ENCODE results near the gene P2RY8.

P2RY8 gene

DNA sequence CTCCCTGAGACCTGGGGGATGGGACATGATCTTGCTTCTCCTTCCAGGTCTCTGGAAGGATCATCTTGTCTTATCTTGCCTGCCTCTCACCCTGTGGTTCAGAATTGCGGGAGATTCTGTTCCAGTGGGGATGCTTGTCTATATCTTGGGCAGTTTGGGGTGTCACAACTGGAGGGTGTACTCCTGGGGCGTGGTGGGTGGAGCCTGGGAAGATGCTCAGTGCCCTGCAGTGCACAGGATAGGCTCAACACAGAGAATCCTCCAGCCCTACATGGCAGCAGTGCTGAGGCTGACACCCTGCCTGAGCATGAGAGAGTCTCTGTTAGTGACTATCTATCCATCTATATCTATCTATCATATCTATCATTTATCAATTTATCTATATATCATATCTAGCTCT lies 7.7 kb downstream of the P2RY8 start:
- no peak overlapping the region for H3K4me3 ChIP-seq (ENCODE audit: low read length)
- no peak for DNase-seq (ENCODE audit: low read depth)
- TF ChIP-seq, protein P1, sequence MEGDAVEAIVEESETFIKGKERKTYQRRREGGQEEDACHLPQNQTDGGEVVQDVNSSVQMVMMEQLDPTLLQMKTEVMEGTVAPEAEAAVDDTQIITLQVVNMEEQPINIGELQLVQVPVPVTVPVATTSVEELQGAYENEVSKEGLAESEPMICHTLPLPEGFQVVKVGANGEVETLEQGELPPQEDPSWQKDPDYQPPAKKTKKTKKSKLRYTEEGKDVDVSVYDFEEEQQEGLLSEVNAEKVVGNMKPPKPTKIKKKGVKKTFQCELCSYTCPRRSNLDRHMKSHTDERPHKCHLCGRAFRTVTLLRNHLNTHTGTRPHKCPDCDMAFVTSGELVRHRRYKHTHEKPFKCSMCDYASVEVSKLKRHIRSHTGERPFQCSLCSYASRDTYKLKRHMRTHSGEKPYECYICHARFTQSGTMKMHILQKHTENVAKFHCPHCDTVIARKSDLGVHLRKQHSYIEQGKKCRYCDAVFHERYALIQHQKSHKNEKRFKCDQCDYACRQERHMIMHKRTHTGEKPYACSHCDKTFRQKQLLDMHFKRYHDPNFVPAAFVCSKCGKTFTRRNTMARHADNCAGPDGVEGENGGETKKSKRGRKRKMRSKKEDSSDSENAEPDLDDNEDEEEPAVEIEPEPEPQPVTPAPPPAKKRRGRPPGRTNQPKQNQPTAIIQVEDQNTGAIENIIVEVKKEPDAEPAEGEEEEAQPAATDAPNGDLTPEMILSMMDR (IDR thresholded peaks at IDR 0.05; ENCODE audit: insufficient read depth, low read depth, low read length, missing control alignments): no peak

DNA sequence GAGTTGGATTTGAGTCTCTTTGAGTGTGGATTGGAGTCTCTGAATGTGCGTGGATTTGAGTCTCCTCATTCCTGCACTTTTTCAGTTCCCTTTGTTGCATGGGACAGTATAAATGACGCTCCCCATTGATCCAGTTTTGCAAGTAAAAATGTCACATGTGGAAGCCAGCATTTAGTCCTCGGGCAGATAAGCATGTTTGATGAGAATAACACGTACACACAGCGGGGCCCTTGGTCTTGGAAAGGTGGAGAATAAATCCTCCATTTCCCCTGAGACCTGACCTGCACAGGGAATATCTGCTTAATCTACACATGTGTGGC lies 8.1 kb downstream of the P2RY8 start:
- TF ChIP-seq, protein P1 (IDR thresholded peaks at IDR 0.05; ENCODE audit: insufficient read depth, low read depth, low read length, missing control alignments): no peak
- H3K4me3 ChIP-seq (ENCODE audit: low read length): no peak overlapping the region
- DNase-seq (ENCODE audit: low read depth): no peak

DNA sequence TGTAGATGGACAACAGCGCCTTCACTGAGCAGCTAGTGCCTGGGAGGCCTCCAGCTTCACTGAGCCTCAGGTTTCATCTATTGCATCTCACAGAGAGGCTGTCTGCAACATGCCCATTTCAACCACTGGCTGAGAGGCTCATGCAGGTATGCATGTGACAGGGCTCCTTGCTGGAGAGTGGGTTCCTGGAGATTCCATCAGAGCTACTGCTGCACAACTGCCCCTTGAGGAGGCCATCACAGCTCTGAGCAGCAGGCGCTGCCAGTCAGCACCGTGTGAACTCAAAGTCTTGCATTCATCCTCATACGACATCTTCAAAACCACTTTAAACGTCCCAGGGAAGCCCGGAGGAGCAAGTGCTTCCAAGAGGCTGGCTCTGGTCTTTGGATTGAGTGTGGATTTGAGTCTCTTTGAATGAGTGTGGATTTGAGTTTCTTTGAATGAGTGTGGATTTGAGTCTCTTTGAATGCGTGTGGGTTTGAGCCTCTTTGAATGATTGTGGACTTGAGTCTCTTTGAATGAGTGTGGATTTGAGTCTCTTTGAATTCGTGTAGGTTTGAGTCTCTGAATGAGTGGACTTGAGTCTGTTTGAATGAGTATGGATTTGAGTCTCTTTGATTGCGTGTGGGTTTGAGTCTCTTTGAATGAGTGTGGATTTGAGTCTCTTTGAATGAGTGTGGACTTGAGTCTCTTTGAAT lies 8.7 kb downstream of the P2RY8 start:
- TF ChIP-seq, protein P1 (IDR thresholded peaks at IDR 0.05; ENCODE audit: insufficient read depth, low read depth, low read length, missing control alignments): no peak
- no peak overlapping the region for H3K4me3 ChIP-seq (ENCODE audit: low read length)
- DNase-seq (ENCODE audit: low read depth): no peak

DNA sequence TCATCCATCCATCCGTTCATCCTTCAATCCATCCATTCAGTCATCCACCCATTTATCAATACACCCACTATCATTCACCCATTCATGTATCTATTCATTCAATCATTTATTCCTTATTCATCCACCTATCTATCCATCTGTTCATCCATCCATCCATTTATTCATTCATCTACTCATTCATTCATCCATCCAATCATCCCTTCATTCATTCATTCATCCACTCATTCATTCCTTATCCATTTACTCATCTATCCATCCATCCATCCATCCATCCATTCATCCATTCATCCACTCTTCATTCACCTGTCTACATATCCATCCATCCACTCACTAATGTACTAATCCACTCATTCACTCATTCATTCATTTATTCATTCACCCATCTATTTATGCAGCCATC lies 9.5 kb downstream of the P2RY8 start:
- H3K4me3 ChIP-seq (ENCODE audit: low read length): no peak overlapping the region
- TF ChIP-seq, protein P1 (IDR thresholded peaks at IDR 0.05; ENCODE audit: insufficient read depth, low read depth, low read length, missing control alignments): no peak
- no peak for DNase-seq (ENCODE audit: low read depth)

DNA sequence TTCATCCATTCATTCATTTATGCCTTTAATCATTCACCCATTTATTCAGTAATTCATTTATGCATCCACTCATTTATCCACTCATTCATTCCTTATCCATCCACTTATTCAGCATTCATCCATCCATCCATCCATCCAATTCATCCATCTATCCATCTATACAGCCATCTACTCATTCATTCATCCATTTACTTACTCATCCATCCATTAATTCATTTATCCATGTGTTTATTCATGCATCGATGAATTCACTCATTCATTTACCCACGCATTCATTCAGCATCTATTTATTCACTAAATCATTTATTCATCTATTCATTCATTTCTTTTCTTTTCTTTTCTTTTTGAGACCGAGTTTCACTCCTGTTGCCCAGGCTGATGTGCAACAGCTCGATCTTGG lies 10.4 kb downstream of the P2RY8 start:
- DNase-seq (ENCODE audit: low read depth): no peak
- TF ChIP-seq, protein P1 (IDR thresholded peaks at IDR 0.05; ENCODE audit: insufficient read depth, low read depth, low read length, missing control alignments): no peak
- no peak overlapping the region for H3K4me3 ChIP-seq (ENCODE audit: low read length)

DNA sequence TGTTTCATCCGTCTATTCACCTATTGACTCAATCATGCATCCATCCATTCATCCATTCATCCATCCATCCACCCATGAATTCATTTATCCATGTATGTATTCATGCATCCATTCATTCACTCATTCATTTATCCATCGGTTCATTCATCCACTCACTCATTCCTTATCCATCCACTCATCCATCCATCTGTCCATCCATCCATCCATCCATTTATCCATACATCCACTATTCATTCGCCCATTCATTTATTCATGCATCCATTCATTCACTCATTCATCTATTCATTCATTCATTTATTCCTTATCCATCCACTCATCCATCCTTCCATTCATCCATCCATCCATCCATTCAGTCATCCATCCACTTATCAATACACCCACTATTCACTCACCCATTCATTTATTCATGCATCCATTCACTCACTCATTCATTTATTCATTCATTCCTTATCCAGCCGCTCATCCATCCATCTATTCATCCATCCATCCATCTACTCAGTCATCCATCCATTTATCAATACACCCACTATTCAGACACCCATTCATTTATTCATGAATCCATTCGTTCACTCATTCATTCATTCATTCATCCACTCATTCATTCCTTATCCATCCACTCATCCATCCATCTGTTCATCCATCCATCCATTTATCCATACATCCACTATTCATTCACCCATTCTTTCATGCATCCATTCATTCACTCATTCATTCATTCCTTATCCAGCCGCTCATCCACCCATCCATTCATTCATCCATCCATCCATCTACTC lies 11.2 kb downstream of the P2RY8 start:
- DNase-seq (ENCODE audit: low read depth): no peak
- H3K4me3 ChIP-seq (ENCODE audit: low read length): no peak overlapping the region
- TF ChIP-seq, protein P1 (IDR thresholded peaks at IDR 0.05; ENCODE audit: insufficient read depth, low read depth, low read length, missing control alignments): no peak
